A549 (cell line): Measurements from ENCODE around the gene GDPD3. TPM values are rescaled to one million over a fixed set of nuclear protein-coding genes. Genes with fewer than 3 reads are reported as not detected.

Experiments used
- ATAC-seq, 2 experiments: fragments of 200-7000 bp in 1 of 2; fragments of >200 bp in 1 of 2; cut with Nextera tagmentation in 1 of 2; cut with Tn5 transposase in 1 of 2; 3 replicates each; pipeline versions ENCODE4 v1.8.0 to v1.9.1; 2018 to 2020; ENCODE audit warnings: mild to moderate bottlenecking in 1 of 2, moderate library complexity in 1 of 2
- CTCF ChIA-PET: fragments of 300-600 bp; sonication (Branson Sonifier 250); formaldehyde crosslinking; extraction: SDS; loops from one replicate; lab custom pipeline; 2021; ENCODE audit warnings: antibody characterized with exemption, inconsistent platforms; lab: Yijun Ruan, JAX
- POLR2A ChIA-PET: fragments of 350-600 bp; formaldehyde crosslinking; extraction: SDS; loops from one replicate; lab custom pipeline; 2021; ENCODE audit warnings: antibody characterized with exemption, inconsistent platforms; lab: Yijun Ruan, JAX
- DNase-seq, 2 experiments: peaks; one replicate each; pipeline versions ENCODE4 v3.0.0 to v3.0.0-alpha.2; 2011 to 2016; ENCODE audit warnings: low read depth in 1 of 2, low spot score in 1 of 2
- FAIRE-seq: peaks from 2 replicates; lab custom pipeline; 2011; peaks lifted over from hg19 to GRCh38; lab: Jason Lieb, UNC
- H3K27ac ChIP-seq, 2 experiments: fragments of >200 bp; sonication (Bioruptor Twin); formaldehyde crosslinking; 3 replicates each; pipeline ENCODE4 v1.5.1; 2016 to 2017
- H3K4me1 ChIP-seq: fragments of >200 bp; sonication (Bioruptor Twin); formaldehyde crosslinking; 3 replicates; pipeline ENCODE4 v1.6.1; 2016
- H3K4me2 ChIP-seq: fragments of >200 bp; sonication (Bioruptor Twin); formaldehyde crosslinking; 3 replicates; pipeline ENCODE4 v1.6.1; 2016
- H3K4me3 ChIP-seq: fragments of >200 bp; sonication (Bioruptor Twin); formaldehyde crosslinking; 3 replicates; pipeline ENCODE4 v1.5.1; 2016
- H3K9me3 ChIP-seq: fragments of >200 bp; sonication (Bioruptor Twin); formaldehyde crosslinking; 3 replicates; pipeline ENCODE4 v1.6.1; 2016
- BCL3 ChIP-seq: fragments of >200 bp; sonication (Bioruptor Twin); formaldehyde crosslinking; IDR thresholded peaks from 3 replicates; pipeline ENCODE4 v1.6.1; 2016
- BHLHE40 ChIP-seq: IDR thresholded peaks from 2 replicates; pipeline ENCODE4 v1.6.1; 2012; ENCODE audit warnings: low read depth, low read length, inconsistent platforms
- CBX8 ChIP-seq: fragments of 200-600 bp; sonication (generic); IDR thresholded peaks from 2 replicates; pipeline ENCODE4 v1.6.1; 2016
- CEBPB ChIP-seq, 2 experiments: fragments of >200 bp in 1 of 2; sonication (Bioruptor Twin) in 1 of 2; formaldehyde crosslinking in 1 of 2; IDR thresholded peaks; 2 replicates each; pipeline ENCODE4 v1.6.1; 2012 to 2016
- CHD2 ChIP-seq: fragments of 150-350 bp; IDR thresholded peaks from 2 replicates; pipeline ENCODE4 v1.6.1; 2014; ENCODE audit warnings: low read length; ENCODE audit not compliant: partially characterized antibody
- CHD4 ChIP-seq: fragments of 200-600 bp; sonication (generic); IDR thresholded peaks from 2 replicates; pipeline ENCODE4 v1.6.1; 2016; ENCODE audit warnings: antibody characterized with exemption, mild to moderate bottlenecking, borderline replicate concordance
- EP300 ChIP-seq, 2 experiments: fragments of >200 bp; sonication (Bioruptor Twin); formaldehyde crosslinking; IDR thresholded peaks; 2 replicates in 1 of 2; 3 replicates in 1 of 2; pipeline ENCODE4 v1.6.1; 2016 to 2017
- FOSL2 ChIP-seq, 2 experiments: fragments of 450-650 bp in 1 of 2; fragments of >200 bp in 1 of 2; sonication (Bioruptor Twin) in 1 of 2; formaldehyde crosslinking; IDR thresholded peaks; 2 replicates each; pipeline versions ENCODE4 v1.5.0 to v1.6.1; 2016 to 2020; ENCODE audit warnings: mild to moderate bottlenecking in 1 of 2, moderate library complexity in 1 of 2
- HOXB13 ChIP-seq: fragments of 250-450 bp; sonication (Bioruptor Pico); IDR thresholded peaks from 2 replicates; pipeline ENCODE4 v1.5.0; 2020; ENCODE audit warnings: low read depth, mild to moderate bottlenecking, moderate library complexity
- HOXB5 ChIP-seq: fragments of 250-450 bp; sonication (Bioruptor Pico); IDR thresholded peaks from 2 replicates; pipeline ENCODE4 v1.5.0; 2020; ENCODE audit warnings: mild to moderate bottlenecking, moderate library complexity
- JUN ChIP-seq, 2 experiments: fragments of >200 bp; sonication (Bioruptor Twin); formaldehyde crosslinking; IDR thresholded peaks; 2 replicates in 1 of 2; 3 replicates in 1 of 2; pipeline ENCODE4 v1.6.1; 2016 to 2017
- KDM5A ChIP-seq: fragments of 200-600 bp; sonication (generic); IDR thresholded peaks from 2 replicates; pipeline ENCODE4 v1.6.1; 2016; ENCODE audit warnings: antibody characterized with exemption, mild to moderate bottlenecking
- MAZ ChIP-seq: fragments of 150-350 bp; IDR thresholded peaks from 2 replicates; pipeline ENCODE4 v1.6.1; 2014; ENCODE audit warnings: antibody characterized with exemption, low read depth, low read length, borderline replicate concordance
- POLR2A ChIP-seq: IDR thresholded peaks from 2 replicates; pipeline ENCODE4 v1.6.1; 2012; ENCODE audit warnings: mild to moderate bottlenecking, low read length
- POLR2AphosphoS2 ChIP-seq: conservative IDR thresholded peaks from 2 replicates; pipeline ENCODE4 v1.6.1; 2012; ENCODE audit warnings: low read length, improper control_type of control experiment, inconsistent platforms
- RCOR1 ChIP-seq: fragments of 150-350 bp; IDR thresholded peaks from 2 replicates; pipeline ENCODE4 v1.6.1; 2014; ENCODE audit warnings: antibody characterized with exemption, low read length, low read depth
- TP53 ChIP-seq: fragments of 250-450 bp; sonication (Bioruptor Pico); IDR thresholded peaks from 2 replicates; pipeline ENCODE4 v1.5.0; 2021; ENCODE audit warnings: mild to moderate bottlenecking, moderate library complexity
- ZFP36 ChIP-seq: fragments of 450-650 bp; IDR thresholded peaks from 2 replicates; pipeline ENCODE4 v1.6.1; 2014; ENCODE audit warnings: borderline replicate concordance; ENCODE audit not compliant: partially characterized antibody
- whole genome bisulfite sequencing: methylation state at CpG from one replicate; pipeline ENCODE4 v1.1.6; 2017; ENCODE audit errors: missing lambda C conversion rate; 5-methylcytosine and 5-hydroxymethylcytosine counted together
- polyA plus RNA-seq, 4 experiments: library from polyadenylated mRNA; depleted of rRNA in 3 of 4; stranded (reverse); fragments of >200 nt; fragmentation: RNase III in 1 of 4; extraction: RNeasy Plus Mini Kit Qiagen cat#74134 plus additional on column Dnase treatment in 1 of 4; gene quantifications; 2 replicates in 3 of 4; 3 replicates in 1 of 4; pipeline ENCODE4 v1.2.3, GENCODE V29; 2011 to 2017
- TF ChIP-seq, protein P1 (sequence below): fragments of 250-450 bp; sonication (Bioruptor Pico); IDR thresholded peaks from 2 replicates; pipeline ENCODE4 v1.5.0; 2020; ENCODE audit warnings: low read depth, mild to moderate bottlenecking, moderate library complexity
- TF ChIP-seq, protein P2 (sequence below): fragments of 200-600 bp; sonication (generic); IDR thresholded peaks from 2 replicates; pipeline ENCODE4 v1.6.1; 2016; ENCODE audit warnings: antibody characterized with exemption, mild to moderate bottlenecking, moderate library complexity
- TF ChIP-seq, protein P3 (sequence below): IDR thresholded peaks from 2 replicates; pipeline ENCODE4 v1.6.1; 2012

GDPD3 gene
- polyA plus RNA-seq, 2 of the 4 experiments (the other 2 are of a cell fraction) = 0.58 to 1.8 TPM

GRCh38 chr16:30096862-30097563 is 16.3 kb downstream of the GDPD3 start (continued):
- TF ChIP-seq MAZ (no peak), TP53 (CRISPR knock-in tag) (no peak), HOXB13 (CRISPR knock-in tag) (no peak), CHD4 (no peak), FOSL2 (IDR thresholded peaks at IDR 0.05) (no peak), FOSL2 (CRISPR knock-in tag; IDR thresholded peaks at IDR 0.05) (no peak), RCOR1 (no peak), POLR2AphosphoS2 (no peak), CEBPB (IDR thresholded peaks at IDR 0.05) (no peak), BHLHE40 (no peak)
- TF ChIP-seq, protein P1, sequence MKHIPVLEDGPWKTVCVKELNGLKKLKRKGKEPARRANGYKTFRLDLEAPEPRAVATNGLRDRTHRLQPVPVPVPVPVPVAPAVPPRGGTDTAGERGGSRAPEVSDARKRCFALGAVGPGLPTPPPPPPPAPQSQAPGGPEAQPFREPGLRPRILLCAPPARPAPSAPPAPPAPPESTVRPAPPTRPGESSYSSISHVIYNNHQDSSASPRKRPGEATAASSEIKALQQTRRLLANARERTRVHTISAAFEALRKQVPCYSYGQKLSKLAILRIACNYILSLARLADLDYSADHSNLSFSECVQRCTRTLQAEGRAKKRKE (CRISPR knock-in tag) = no peak

DNA sequence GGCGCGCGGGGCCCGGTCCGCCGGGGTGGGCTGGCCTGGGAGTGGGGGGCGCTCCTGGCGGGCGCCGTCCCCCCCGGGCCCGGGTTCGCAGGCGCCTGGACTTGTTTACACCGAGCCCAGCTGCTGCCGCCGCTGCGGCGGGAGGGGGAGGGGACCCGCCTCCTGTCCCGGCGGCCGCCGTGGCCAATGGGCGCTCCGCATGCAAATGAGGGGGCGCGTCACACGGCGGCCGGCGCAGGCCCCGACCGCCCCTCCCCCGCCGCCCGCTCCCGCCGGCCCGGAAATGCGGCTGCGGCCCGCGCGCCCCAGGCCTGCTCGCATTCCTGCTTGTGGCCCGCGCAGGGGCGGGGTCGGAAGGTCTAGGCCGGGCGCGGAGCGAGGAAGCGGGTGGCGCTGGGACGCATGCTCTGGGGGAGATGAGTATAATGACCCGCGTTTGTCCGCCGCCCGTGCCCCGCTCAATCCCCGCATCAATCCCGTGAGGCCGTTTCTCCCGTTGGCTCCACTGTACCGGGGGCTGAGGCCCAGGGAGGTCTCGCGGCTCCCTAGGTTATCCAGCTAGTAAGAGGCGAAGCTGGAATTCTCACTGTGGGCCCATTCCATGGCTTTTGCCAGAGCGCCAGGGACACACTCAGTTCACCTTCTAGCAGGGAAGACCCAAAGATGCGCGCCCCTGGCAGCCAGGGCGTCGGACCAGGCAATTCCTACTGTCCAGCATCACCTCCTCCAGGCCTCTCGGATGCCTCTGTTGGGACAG is 17.1 kb downstream of the GDPD3 start, which contains the start of gene YPEL3:
Gene YPEL3, minus strand, starts transcription at position 109 of the 757 bp plus-strand sequence. CDS start 731 bp downstream, outside the sequence.
- TF ChIP-seq BCL3 (0 out of 3 replicates have a peak, but pooled peaks have one; percentile 33), POLR2A (peak; percentile 22; the same call in 1 of the 2 replicates), BHLHE40 (no peak), ZFP36 (no peak), EP300 (IDR thresholded peaks at IDR 0.05) (no peak), HOXB5 (CRISPR knock-in tag) (no peak), KDM5A (no peak), JUN (IDR thresholded peaks at IDR 0.05) (peak in 1 of 2 experiments; percentile 59; a peak in 2 of 5 replicates), CBX8 (no peak), CHD2 (no peak)
- TF ChIP-seq, protein P2, sequence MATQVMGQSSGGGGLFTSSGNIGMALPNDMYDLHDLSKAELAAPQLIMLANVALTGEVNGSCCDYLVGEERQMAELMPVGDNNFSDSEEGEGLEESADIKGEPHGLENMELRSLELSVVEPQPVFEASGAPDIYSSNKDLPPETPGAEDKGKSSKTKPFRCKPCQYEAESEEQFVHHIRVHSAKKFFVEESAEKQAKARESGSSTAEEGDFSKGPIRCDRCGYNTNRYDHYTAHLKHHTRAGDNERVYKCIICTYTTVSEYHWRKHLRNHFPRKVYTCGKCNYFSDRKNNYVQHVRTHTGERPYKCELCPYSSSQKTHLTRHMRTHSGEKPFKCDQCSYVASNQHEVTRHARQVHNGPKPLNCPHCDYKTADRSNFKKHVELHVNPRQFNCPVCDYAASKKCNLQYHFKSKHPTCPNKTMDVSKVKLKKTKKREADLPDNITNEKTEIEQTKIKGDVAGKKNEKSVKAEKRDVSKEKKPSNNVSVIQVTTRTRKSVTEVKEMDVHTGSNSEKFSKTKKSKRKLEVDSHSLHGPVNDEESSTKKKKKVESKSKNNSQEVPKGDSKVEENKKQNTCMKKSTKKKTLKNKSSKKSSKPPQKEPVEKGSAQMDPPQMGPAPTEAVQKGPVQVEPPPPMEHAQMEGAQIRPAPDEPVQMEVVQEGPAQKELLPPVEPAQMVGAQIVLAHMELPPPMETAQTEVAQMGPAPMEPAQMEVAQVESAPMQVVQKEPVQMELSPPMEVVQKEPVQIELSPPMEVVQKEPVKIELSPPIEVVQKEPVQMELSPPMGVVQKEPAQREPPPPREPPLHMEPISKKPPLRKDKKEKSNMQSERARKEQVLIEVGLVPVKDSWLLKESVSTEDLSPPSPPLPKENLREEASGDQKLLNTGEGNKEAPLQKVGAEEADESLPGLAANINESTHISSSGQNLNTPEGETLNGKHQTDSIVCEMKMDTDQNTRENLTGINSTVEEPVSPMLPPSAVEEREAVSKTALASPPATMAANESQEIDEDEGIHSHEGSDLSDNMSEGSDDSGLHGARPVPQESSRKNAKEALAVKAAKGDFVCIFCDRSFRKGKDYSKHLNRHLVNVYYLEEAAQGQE = no peak
- TF ChIP-seq, protein P3, sequence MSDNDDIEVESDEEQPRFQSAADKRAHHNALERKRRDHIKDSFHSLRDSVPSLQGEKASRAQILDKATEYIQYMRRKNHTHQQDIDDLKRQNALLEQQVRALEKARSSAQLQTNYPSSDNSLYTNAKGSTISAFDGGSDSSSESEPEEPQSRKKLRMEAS = peak; percentile 64
- TF ChIP-seq, all 56 proteins: peak for 4
- 68% methylated on average over 23 of the region's 77 CpGs for WGBS
- peak within 1 kb of the TSS; percentile 90 for H3K4me2 ChIP-seq
- H3K4me3 ChIP-seq = peak within 1 kb of the TSS; percentile 65
- FAIRE-seq = no peak
- peak; percentile 33 to 54 for ATAC-seq
- H3K9me3 ChIP-seq = 0 out of 3 replicates have a peak, but pooled peaks cover 9% of the 10 kb centered on the region
- peaks cover 14% of the 10 kb centered on the region; the same call in 1 of the 3 replicates for H3K4me1 ChIP-seq
- ChIA-PET CTCF (interaction anchor here (0.6 to 9.6 kb wide), 3 partner anchors 19 to 40 kb away, joined by 3 to 153 read pairs (median 119); partner anchors contain the start of genes ALDOA and GDPD3), POLR2A (interaction anchor here (0.6 to 1.7 kb wide), 3 partner anchors 31 to 90 kb away, joined by 3 to 8 read pairs (median 5); partner anchors contain the start of genes ALDOA and CORO1A)
- peak; percentile 83 to 88 for DNase-seq
- H3K27ac ChIP-seq = peak within 1 kb of the TSS; percentile 76 to 96
